Endothelial cell of umbilical vein (primary cell): ENCODE data around the gene OGDH.

Source experiments
- CTCF ChIP-seq, 2 donors: IDR thresholded peaks; 1 replicate in 1 of 2; 2 replicates in 1 of 2; pipeline ENCODE4 v1.5.1; 2011; ENCODE audit warnings: low read length in 2 of 2, mild to moderate bottlenecking in 2 of 2, moderate library complexity in 2 of 2, control low read depth in 1 of 2, inconsistent platforms in 1 of 2, low read depth in 1 of 2; ENCODE audit not compliant: insufficient read depth in 1 of 2; ENCODE audit errors: extremely low read depth in 1 of 2
- EZH2 ChIP-seq: IDR thresholded peaks from 2 replicates; pipeline ENCODE4 v1.6.1; 2012; ENCODE audit warnings: borderline replicate concordance, low read depth, mild to moderate bottlenecking, moderate library complexity, low read length, inconsistent platforms; ENCODE audit not compliant: severe bottlenecking
- JUN ChIP-seq: IDR thresholded peaks from 2 replicates; pipeline ENCODE4 v1.6.1; 2011; ENCODE audit warnings: borderline replicate concordance, low read depth; ENCODE audit not compliant: insufficient read length, insufficient read depth
- MAX ChIP-seq: IDR thresholded peaks from 2 replicates; pipeline ENCODE4 v1.6.1; 2011; ENCODE audit not compliant: insufficient read depth, insufficient read length
- MYC ChIP-seq: IDR thresholded peaks from one replicate; pipeline ENCODE4 v1.6.1; 2011; ENCODE audit warnings: mild to moderate bottlenecking, low read depth, low read length
- POLR2A ChIP-seq: IDR thresholded peaks from 2 replicates; pipeline ENCODE4 v1.6.1; 2012; ENCODE audit warnings: low read depth, mild to moderate bottlenecking, control low read depth, low read length
- POLR2AphosphoS5 ChIP-seq: IDR thresholded peaks from 2 replicates; pipeline ENCODE4 v1.6.1; 2012; ENCODE audit warnings: low read depth, mild to moderate bottlenecking, control low read depth, low read length, moderate library complexity; ENCODE audit not compliant: insufficient read depth

DNA sequence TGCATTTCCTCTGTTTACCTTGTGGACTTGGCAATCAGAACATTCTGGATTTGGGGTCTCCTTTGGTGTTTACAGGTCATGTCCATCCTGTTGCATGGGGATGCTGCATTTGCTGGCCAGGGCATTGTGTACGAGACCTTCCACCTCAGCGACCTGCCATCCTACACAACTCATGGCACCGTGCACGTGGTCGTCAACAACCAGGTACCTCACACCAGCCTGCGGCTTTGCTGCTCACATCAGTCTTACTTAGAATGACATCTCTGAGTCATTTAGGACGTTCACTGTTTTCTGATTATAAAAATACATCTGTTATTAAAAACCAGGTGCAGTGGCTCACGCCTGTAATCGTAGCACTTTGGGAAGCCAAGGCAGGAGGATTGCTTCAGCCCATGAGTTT is 75.2 kb downstream of the OGDH start:
- TF ChIP-seq EZH2 (no peak), CTCF (IDR thresholded peaks at IDR 0.05; ENCODE audit: extremely low read depth in 1 of 2, insufficient read depth in 1 of 2, low read depth in 1 of 2, low read length in 2 of 2) (no peak), POLR2A (no peak), MAX (no peak), JUN (no peak), POLR2AphosphoS5 (no peak), MYC (no peak)
